WTC11 (cell line): ENCODE data around the gene ST6GALNAC1. TPM values are rescaled to one million over a fixed set of nuclear protein-coding genes. Genes with fewer than 3 reads are reported as not detected.

Experiments
- ATAC-seq: fragments of 200-7000 bp; cut with Tn5 transposase; 2 replicates; pipeline ENCODE4 v1.10.0; 2021; ENCODE audit warnings: mild to moderate bottlenecking, moderate library complexity
- CTCF ChIA-PET: fragments of 300-600 bp; sonication (Branson Sonifier 250); formaldehyde crosslinking; loops from one replicate; lab custom pipeline; 2021; ENCODE audit warnings: antibody characterized with exemption; lab: Charles Lee
- POLR2A ChIA-PET: fragments of 350-600 bp; sonication (Branson Sonifier 250); formaldehyde crosslinking; loops from one replicate; lab custom pipeline; 2021; ENCODE audit warnings: antibody characterized with exemption; lab: Charles Lee
- DNase-seq: peaks from one replicate; pipeline ENCODE4 v3.0.0; 2021; ENCODE audit warnings: low spot score
- H3K27ac Mint-ChIP-seq: 2 replicates; pipeline ENCODE4 v1.8.0; 2021; ENCODE audit warnings: mixed read lengths
- H3K27me3 Mint-ChIP-seq: 2 replicates; pipeline ENCODE4 v1.8.0; 2021; ENCODE audit warnings: low read depth, mild to moderate bottlenecking, moderate library complexity, mixed read lengths
- H3K36me3 Mint-ChIP-seq: 2 replicates; pipeline ENCODE4 v1.8.0; 2021; ENCODE audit warnings: mixed read lengths
- H3K4me1 Mint-ChIP-seq: 2 replicates; pipeline ENCODE4 v1.8.0; 2022; ENCODE audit warnings: mixed read lengths
- H3K4me3 Mint-ChIP-seq: 2 replicates; pipeline ENCODE4 v1.8.0; 2021; ENCODE audit warnings: mild to moderate bottlenecking, moderate library complexity, mixed read lengths
- H3K9me3 Mint-ChIP-seq: 2 replicates; pipeline ENCODE4 v1.8.0; 2021; ENCODE audit warnings: mixed read lengths
- E2F4 ChIP-seq: sonication (generic); formaldehyde crosslinking; IDR thresholded peaks from 2 replicates; pipeline ENCODE4 v1.8.1; 2022; ENCODE audit warnings: low read depth, mild to moderate bottlenecking, moderate library complexity, missing genetic modification reagents, borderline replicate concordance
- ELF4 ChIP-seq: sonication (generic); formaldehyde crosslinking; IDR thresholded peaks from 2 replicates; pipeline ENCODE4 v1.8.1; 2022; ENCODE audit warnings: low read depth, mild to moderate bottlenecking, moderate library complexity, missing genetic modification reagents
- EMX1 ChIP-seq: fragments of 250-450 bp; sonication (Bioruptor Pico); IDR thresholded peaks from 2 replicates; pipeline ENCODE4 v1.8.0; 2021; ENCODE audit warnings: mild to moderate bottlenecking
- ESRRA ChIP-seq: sonication (generic); formaldehyde crosslinking; IDR thresholded peaks from 2 replicates; pipeline ENCODE4 v1.8.1; 2022; ENCODE audit warnings: mild to moderate bottlenecking, missing genetic modification reagents, borderline replicate concordance
- FOXK1 ChIP-seq: sonication (generic); formaldehyde crosslinking; IDR thresholded peaks from 2 replicates; pipeline ENCODE4 v1.8.0; 2022; ENCODE audit warnings: mild to moderate bottlenecking, moderate library complexity, missing genetic modification reagents
- FOXP1 ChIP-seq: sonication (generic); formaldehyde crosslinking; IDR thresholded peaks from 2 replicates; pipeline ENCODE4 v1.8.0; 2022; ENCODE audit warnings: missing genetic modification reagents, mild to moderate bottlenecking, moderate library complexity, borderline replicate concordance
- GABPB1 ChIP-seq: sonication (generic); formaldehyde crosslinking; IDR thresholded peaks from 2 replicates; pipeline ENCODE4 v1.8.1; 2023; ENCODE audit warnings: mild to moderate bottlenecking, missing genetic modification reagents
- GRHL2 ChIP-seq: fragments of 250-450 bp; sonication (Bioruptor Pico); IDR thresholded peaks from 2 replicates; pipeline ENCODE4 v1.8.0; 2022; ENCODE audit warnings: mild to moderate bottlenecking, moderate library complexity; ENCODE audit not compliant: insufficient replicate concordance, severe bottlenecking
- MYBL2 ChIP-seq: sonication (generic); formaldehyde crosslinking; IDR thresholded peaks from 2 replicates; pipeline ENCODE4 v1.8.1; 2023; ENCODE audit warnings: mild to moderate bottlenecking, moderate library complexity, missing genetic modification reagents
- NFATC4 ChIP-seq: fragments of 250-450 bp; sonication (Bioruptor Pico); IDR thresholded peaks from 2 replicates; pipeline ENCODE4 v1.9.0; 2021; ENCODE audit warnings: mild to moderate bottlenecking
- NR1H2 ChIP-seq: sonication (generic); formaldehyde crosslinking; IDR thresholded peaks from 2 replicates; pipeline ENCODE4 v1.9.0; 2021; ENCODE audit warnings: mild to moderate bottlenecking, moderate library complexity, missing genetic modification reagents
- SMAD3 ChIP-seq: sonication (generic); formaldehyde crosslinking; IDR thresholded peaks from 2 replicates; pipeline ENCODE4 v1.8.0; 2022; ENCODE audit warnings: missing genetic modification reagents, mild to moderate bottlenecking, borderline replicate concordance
- TP53 ChIP-seq: sonication (generic); formaldehyde crosslinking; IDR thresholded peaks from 2 replicates; pipeline ENCODE4 v1.8.1; 2023; ENCODE audit warnings: mild to moderate bottlenecking, missing genetic modification reagents
- ZNF121 ChIP-seq: sonication (generic); formaldehyde crosslinking; IDR thresholded peaks from 2 replicates; pipeline ENCODE4 v1.8.0; 2023; ENCODE audit warnings: missing genetic modification reagents
- ZNF219 ChIP-seq: sonication (generic); formaldehyde crosslinking; IDR thresholded peaks from 2 replicates; pipeline ENCODE4 v1.8.0; 2023; ENCODE audit warnings: missing genetic modification reagents, mild to moderate bottlenecking, borderline replicate concordance
- ZNF317 ChIP-seq: sonication (generic); formaldehyde crosslinking; IDR thresholded peaks from 2 replicates; pipeline ENCODE4 v1.8.1; 2023; ENCODE audit warnings: low read depth, mild to moderate bottlenecking, moderate library complexity, missing genetic modification reagents, borderline replicate concordance
- ZNF423 ChIP-seq: fragments of 250-450 bp; sonication (Bioruptor Pico); IDR thresholded peaks from 2 replicates; pipeline ENCODE4 v2.1.2; 2022; ENCODE audit warnings: mild to moderate bottlenecking, moderate library complexity
- ZNF671 ChIP-seq: fragments of 250-450 bp; sonication (Bioruptor Pico); IDR thresholded peaks from 2 replicates; pipeline ENCODE4 v1.8.0; 2021; ENCODE audit warnings: mild to moderate bottlenecking
- total RNA-seq: library from RNA; stranded (reverse); gene quantifications from 3 replicates; pipeline ENCODE4 v1.2.3, GENCODE V29; 2021
- TF ChIP-seq, protein P1 (sequence below): sonication (generic); formaldehyde crosslinking; IDR thresholded peaks from 2 replicates; pipeline ENCODE4 v1.8.1; 2022; ENCODE audit warnings: mild to moderate bottlenecking, missing genetic modification reagents, moderate library complexity, borderline replicate concordance
- TF ChIP-seq, protein P2 (sequence below): sonication (generic); formaldehyde crosslinking; IDR thresholded peaks from 2 replicates; pipeline ENCODE4 v1.8.1; 2023; ENCODE audit warnings: mild to moderate bottlenecking, missing genetic modification reagents
- TF ChIP-seq, protein P3 (sequence below): fragments of 250-450 bp; sonication (Bioruptor Pico); IDR thresholded peaks from 2 replicates; pipeline ENCODE4 v1.9.0; 2021; ENCODE audit warnings: mild to moderate bottlenecking, borderline replicate concordance
- TF ChIP-seq, protein P4 (sequence below): sonication (generic); formaldehyde crosslinking; IDR thresholded peaks from 2 replicates; pipeline ENCODE4 v1.8.0; 2023; ENCODE audit warnings: missing genetic modification reagents
- TF ChIP-seq, protein P5 (sequence below): sonication (generic); formaldehyde crosslinking; IDR thresholded peaks from 2 replicates; pipeline ENCODE4 v1.8.0; 2022; ENCODE audit warnings: mild to moderate bottlenecking, missing genetic modification reagents

The ST6GALNAC1 gene
- total RNA-seq, 1 experiment from 2014 or later: 0.13 TPM

- Mint-ChIP-seq H3K4me3 (no peak overlapping the region), H3K27ac (no peak overlapping the region), H3K4me1 (peaks cover 16% of the 10 kb centered on the region), H3K9me3 (no peaks in the 10 kb centered on the region), H3K36me3 (no peaks in the 10 kb centered on the region), H3K27me3 (0 out of 2 replicates have a peak, but pooled peaks cover 5% of the 10 kb centered on the region)
- DNase-seq (no peak), ATAC-seq (no peak)
- CTCF ChIA-PET: interaction anchor here (0.5 to 1.4 kb wide), 4 partner anchors 11 to 103 kb away, joined by 3 to 7 read pairs (median 4); no protein-coding TSS in a partner anchor
- POLR2A ChIA-PET: no interaction called here
- TF ChIP-seq ZNF121 (CRISPR knock-in tag) (no peak), E2F4 (CRISPR knock-in tag) (no peak), GRHL2 (CRISPR knock-in tag) (no peak), FOXK1 (CRISPR knock-in tag) (no peak), ZNF219 (CRISPR knock-in tag) (no peak)
- TF ChIP-seq, protein P1, sequence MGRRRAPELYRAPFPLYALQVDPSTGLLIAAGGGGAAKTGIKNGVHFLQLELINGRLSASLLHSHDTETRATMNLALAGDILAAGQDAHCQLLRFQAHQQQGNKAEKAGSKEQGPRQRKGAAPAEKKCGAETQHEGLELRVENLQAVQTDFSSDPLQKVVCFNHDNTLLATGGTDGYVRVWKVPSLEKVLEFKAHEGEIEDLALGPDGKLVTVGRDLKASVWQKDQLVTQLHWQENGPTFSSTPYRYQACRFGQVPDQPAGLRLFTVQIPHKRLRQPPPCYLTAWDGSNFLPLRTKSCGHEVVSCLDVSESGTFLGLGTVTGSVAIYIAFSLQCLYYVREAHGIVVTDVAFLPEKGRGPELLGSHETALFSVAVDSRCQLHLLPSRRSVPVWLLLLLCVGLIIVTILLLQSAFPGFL (CRISPR knock-in tag): no peak
Measured at GRCh38 chr17:76626442-76626841, 17.1 kb downstream of the ST6GALNAC1 start.

- CTCF ChIA-PET: interaction anchor here (2.3 kb wide), 1 partner anchor 102 kb away, joined by 41 read pairs; no protein-coding TSS in a partner anchor
- TF ChIP-seq, protein P1 (CRISPR knock-in tag): no peak
- TF ChIP-seq SMAD3 (CRISPR knock-in tag) (no peak), GABPB1 (CRISPR knock-in tag) (no peak), ZNF423 (CRISPR knock-in tag) (no peak), MYBL2 (CRISPR knock-in tag) (no peak), FOXP1 (no peak), NFATC4 (CRISPR knock-in tag) (no peak), ESRRA (no peak), ELF4 (CRISPR knock-in tag) (no peak), EMX1 (CRISPR knock-in tag) (no peak), NR1H2 (CRISPR knock-in tag) (no peak), TP53 (no peak), ZNF671 (CRISPR knock-in tag) (no peak), ZNF121 (CRISPR knock-in tag) (no peak), ZNF317 (CRISPR knock-in tag) (no peak)
- TF ChIP-seq, protein P2, sequence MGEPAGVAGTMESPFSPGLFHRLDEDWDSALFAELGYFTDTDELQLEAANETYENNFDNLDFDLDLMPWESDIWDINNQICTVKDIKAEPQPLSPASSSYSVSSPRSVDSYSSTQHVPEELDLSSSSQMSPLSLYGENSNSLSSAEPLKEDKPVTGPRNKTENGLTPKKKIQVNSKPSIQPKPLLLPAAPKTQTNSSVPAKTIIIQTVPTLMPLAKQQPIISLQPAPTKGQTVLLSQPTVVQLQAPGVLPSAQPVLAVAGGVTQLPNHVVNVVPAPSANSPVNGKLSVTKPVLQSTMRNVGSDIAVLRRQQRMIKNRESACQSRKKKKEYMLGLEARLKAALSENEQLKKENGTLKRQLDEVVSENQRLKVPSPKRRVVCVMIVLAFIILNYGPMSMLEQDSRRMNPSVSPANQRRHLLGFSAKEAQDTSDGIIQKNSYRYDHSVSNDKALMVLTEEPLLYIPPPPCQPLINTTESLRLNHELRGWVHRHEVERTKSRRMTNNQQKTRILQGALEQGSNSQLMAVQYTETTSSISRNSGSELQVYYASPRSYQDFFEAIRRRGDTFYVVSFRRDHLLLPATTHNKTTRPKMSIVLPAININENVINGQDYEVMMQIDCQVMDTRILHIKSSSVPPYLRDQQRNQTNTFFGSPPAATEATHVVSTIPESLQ (CRISPR knock-in tag): no peak
- TF ChIP-seq, protein P3, sequence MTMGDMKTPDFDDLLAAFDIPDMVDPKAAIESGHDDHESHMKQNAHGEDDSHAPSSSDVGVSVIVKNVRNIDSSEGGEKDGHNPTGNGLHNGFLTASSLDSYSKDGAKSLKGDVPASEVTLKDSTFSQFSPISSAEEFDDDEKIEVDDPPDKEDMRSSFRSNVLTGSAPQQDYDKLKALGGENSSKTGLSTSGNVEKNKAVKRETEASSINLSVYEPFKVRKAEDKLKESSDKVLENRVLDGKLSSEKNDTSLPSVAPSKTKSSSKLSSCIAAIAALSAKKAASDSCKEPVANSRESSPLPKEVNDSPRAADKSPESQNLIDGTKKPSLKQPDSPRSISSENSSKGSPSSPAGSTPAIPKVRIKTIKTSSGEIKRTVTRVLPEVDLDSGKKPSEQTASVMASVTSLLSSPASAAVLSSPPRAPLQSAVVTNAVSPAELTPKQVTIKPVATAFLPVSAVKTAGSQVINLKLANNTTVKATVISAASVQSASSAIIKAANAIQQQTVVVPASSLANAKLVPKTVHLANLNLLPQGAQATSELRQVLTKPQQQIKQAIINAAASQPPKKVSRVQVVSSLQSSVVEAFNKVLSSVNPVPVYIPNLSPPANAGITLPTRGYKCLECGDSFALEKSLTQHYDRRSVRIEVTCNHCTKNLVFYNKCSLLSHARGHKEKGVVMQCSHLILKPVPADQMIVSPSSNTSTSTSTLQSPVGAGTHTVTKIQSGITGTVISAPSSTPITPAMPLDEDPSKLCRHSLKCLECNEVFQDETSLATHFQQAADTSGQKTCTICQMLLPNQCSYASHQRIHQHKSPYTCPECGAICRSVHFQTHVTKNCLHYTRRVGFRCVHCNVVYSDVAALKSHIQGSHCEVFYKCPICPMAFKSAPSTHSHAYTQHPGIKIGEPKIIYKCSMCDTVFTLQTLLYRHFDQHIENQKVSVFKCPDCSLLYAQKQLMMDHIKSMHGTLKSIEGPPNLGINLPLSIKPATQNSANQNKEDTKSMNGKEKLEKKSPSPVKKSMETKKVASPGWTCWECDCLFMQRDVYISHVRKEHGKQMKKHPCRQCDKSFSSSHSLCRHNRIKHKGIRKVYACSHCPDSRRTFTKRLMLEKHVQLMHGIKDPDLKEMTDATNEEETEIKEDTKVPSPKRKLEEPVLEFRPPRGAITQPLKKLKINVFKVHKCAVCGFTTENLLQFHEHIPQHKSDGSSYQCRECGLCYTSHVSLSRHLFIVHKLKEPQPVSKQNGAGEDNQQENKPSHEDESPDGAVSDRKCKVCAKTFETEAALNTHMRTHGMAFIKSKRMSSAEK (CRISPR knock-in tag): no peak
- TF ChIP-seq, protein P4, sequence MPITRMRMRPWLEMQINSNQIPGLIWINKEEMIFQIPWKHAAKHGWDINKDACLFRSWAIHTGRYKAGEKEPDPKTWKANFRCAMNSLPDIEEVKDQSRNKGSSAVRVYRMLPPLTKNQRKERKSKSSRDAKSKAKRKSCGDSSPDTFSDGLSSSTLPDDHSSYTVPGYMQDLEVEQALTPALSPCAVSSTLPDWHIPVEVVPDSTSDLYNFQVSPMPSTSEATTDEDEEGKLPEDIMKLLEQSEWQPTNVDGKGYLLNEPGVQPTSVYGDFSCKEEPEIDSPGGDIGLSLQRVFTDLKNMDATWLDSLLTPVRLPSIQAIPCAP (CRISPR knock-in tag): no peak
- TF ChIP-seq, protein P5, sequence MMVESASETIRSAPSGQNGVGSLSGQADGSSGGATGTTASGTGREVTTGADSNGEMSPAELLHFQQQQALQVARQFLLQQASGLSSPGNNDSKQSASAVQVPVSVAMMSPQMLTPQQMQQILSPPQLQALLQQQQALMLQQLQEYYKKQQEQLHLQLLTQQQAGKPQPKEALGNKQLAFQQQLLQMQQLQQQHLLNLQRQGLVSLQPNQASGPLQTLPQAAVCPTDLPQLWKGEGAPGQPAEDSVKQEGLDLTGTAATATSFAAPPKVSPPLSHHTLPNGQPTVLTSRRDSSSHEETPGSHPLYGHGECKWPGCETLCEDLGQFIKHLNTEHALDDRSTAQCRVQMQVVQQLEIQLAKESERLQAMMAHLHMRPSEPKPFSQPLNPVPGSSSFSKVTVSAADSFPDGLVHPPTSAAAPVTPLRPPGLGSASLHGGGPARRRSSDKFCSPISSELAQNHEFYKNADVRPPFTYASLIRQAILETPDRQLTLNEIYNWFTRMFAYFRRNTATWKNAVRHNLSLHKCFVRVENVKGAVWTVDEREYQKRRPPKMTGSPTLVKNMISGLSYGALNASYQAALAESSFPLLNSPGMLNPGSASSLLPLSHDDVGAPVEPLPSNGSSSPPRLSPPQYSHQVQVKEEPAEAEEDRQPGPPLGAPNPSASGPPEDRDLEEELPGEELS (CRISPR knock-in tag): no peak
Measured at GRCh38 chr17:76625496-76625895, 18.1 kb downstream of the ST6GALNAC1 start.

More at GRCh38 chr17:76625496-76625895, 18.1 kb downstream of the ST6GALNAC1 start:
- DNase-seq (no peak), ATAC-seq (no peak)
- Mint-ChIP-seq H3K4me3 (no peak overlapping the region), H3K9me3 (no peaks in the 10 kb centered on the region), H3K27ac (no peak overlapping the region), H3K27me3 (0 out of 2 replicates have a peak, but pooled peaks cover 5% of the 10 kb centered on the region), H3K4me1 (peaks cover 14% of the 10 kb centered on the region), H3K36me3 (no peaks in the 10 kb centered on the region)
- POLR2A ChIA-PET: no interaction called here
